ENCODE data around the gene JAZF1. TPM values are rescaled to one million over a fixed set of nuclear protein-coding genes. Genes with fewer than 3 reads are reported as not detected.
A peak's percentile ranks its signal among the peaks of the same experiment; 100 is the strongest.

The JAZF1 gene
- total RNA-seq, 4 donors from 2014 or later: 4.7 to 8.1 (median 5.7) TPM

- no peak overlapping the region for H3K4me3 ChIP-seq (ENCODE audit: low read depth, poor library complexity, severe bottlenecking)
- intact Hi-C loops (cut with DNase I; ENCODE audit: low total_unique reads): no loop called here
- TF ChIP-seq CTCF (IDR thresholded peaks at IDR 0.05): no peak
- DNase-seq (ENCODE audit: low spot score in 2 of 2): no peak
Measured at GRCh38 chr7:28064437-28064836, 116.2 kb downstream of the JAZF1 start.

- H3K4me3 ChIP-seq (ENCODE audit: low read depth, poor library complexity, severe bottlenecking): no peak overlapping the region
- WGBS, 2 donors: 66 to 75% methylated on average over 11 to 12 of the region's 12 CpGs
- peak in 1 of 2 donors; percentile 89 for DNase-seq (ENCODE audit: low spot score in 2 of 2)
- TF ChIP-seq POLR2A (IDR thresholded peaks at IDR 0.05): no peak
- no peak for TF ChIP-seq CTCF (IDR thresholded peaks at IDR 0.05)
- intact Hi-C loops (cut with DNase I; ENCODE audit: low total_unique reads): no loop called here
Measured at GRCh38 chr7:28062197-28062991, 118.2 kb downstream of the JAZF1 start.

DNA sequence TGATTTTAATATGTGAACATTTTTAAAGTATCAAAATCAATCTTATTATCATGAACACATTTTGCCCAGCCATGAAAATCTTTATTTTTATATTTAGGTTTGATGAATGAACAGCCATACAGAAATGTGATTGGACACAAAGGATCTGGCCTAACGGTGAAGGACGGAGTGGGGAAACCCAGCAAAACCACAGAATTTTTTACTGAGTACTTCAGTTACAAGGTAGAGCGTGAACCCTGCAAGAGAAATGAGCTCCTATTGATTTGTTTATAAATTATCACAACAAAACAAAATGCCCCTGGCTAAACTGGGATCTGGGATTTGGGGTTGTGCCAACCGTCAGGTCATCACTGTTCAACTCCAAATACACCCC, 118.8 kb downstream of the JAZF1 start:
- intact Hi-C loops (cut with DNase I; ENCODE audit: low total_unique reads): no loop called here
- H3K4me3 ChIP-seq (ENCODE audit: low read depth, poor library complexity, severe bottlenecking): no peak overlapping the region
- no peak for DNase-seq (ENCODE audit: low spot score in 2 of 2)
- WGBS, 2 donors: 89 to 90% methylated on average over 4 of the region's 4 CpGs
- TF ChIP-seq POLR2A (IDR thresholded peaks at IDR 0.05): no peak
- no peak for TF ChIP-seq CTCF (IDR thresholded peaks at IDR 0.05)

GRCh38 chr7:28060371-28060950, 120.1 kb downstream of the JAZF1 start:
- TF ChIP-seq POLR2A (IDR thresholded peaks at IDR 0.05) (no peak), CTCF (IDR thresholded peaks at IDR 0.05) (no peak)
- 67 to 81% methylated on average over 1 of the region's 1 CpG for WGBS, 2 donors
- intact Hi-C loops (cut with DNase I; ENCODE audit: low total_unique reads): no loop called here
- H3K4me3 ChIP-seq (ENCODE audit: low read depth, poor library complexity, severe bottlenecking): no peak overlapping the region
- no peak for DNase-seq (ENCODE audit: low spot score in 2 of 2)

DNA sequence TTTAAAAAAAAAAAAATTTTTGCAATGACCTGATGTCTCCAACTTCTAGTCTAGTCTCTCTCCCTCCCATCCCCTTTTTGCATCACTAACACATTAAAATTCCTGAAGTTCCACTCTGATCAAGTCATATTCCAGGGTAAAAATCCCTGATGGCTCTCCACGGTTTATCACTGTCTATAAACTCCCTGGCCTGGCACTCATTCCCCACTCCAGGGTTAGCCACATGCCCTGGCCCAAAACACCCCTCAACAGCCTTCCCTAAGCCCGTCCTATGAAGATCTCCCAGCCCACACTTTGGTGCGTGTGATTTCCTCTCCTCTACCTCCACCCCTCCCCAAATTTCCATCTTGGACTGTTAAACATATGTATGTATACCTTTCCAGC, 125.4 kb downstream of the JAZF1 start:
- intact Hi-C loops (cut with DNase I; ENCODE audit: low total_unique reads): no loop called here
- DNase-seq (ENCODE audit: low spot score in 2 of 2): no peak
- 76 to 88% methylated on average over 3 of the region's 3 CpGs for WGBS, 2 donors
- TF ChIP-seq POLR2A (IDR thresholded peaks at IDR 0.05) (no peak), CTCF (IDR thresholded peaks at IDR 0.05) (no peak)
- no peak overlapping the region for H3K4me3 ChIP-seq (ENCODE audit: low read depth, poor library complexity, severe bottlenecking)
